Transverse colon (tissue), 3 donors: ENCODE results near the gene DZANK1.
"Not testable (repeated sequence)": the region's sequence is repeated elsewhere in the genome, so short reads cannot be mapped to it uniquely, and the experiment has no call there.

ENCODE experiments used
- CTCF ChIP-seq, 5 experiments: fragments of 200-600 bp in 3 of 5; fragments of 450-650 bp in 2 of 5; sonication (generic) in 3 of 5; IDR thresholded peaks; 1 replicate in 2 of 5; 2 replicates in 3 of 5; pipeline ENCODE4 v1.5.1; 2016 to 2017; ENCODE audit warnings: antibody characterized with exemption in 5 of 5, inconsistent platforms in 3 of 5, mild to moderate bottlenecking in 2 of 5, moderate library complexity in 1 of 5
- EP300 ChIP-seq: sonication (generic); formaldehyde crosslinking; IDR thresholded peaks from one replicate; pipeline ENCODE4 v1.6.1; 2017; ENCODE audit warnings: antibody characterized with exemption, low read depth
- POLR2A ChIP-seq: fragments of 450-650 bp; IDR thresholded peaks from one replicate; pipeline ENCODE4 v1.6.1; 2016; ENCODE audit warnings: antibody characterized with exemption, mild to moderate bottlenecking, moderate library complexity

GRCh38 chr20:18375551-18375950 is 91.3 kb downstream of the DZANK1 start:
- not testable (repeated sequence) for TF ChIP-seq EP300; CTCF (IDR thresholded peaks at IDR 0.05); POLR2A
